Hematopoietic multipotent progenitor cell (in vitro differentiated cells): Measurements from ENCODE around the gene HRAS. TPM values are rescaled to one million over a fixed set of nuclear protein-coding genes. Genes with fewer than 3 reads are reported as not detected.
A peak's percentile ranks its signal among the peaks of the same experiment; 100 is the strongest.

Experiments used
- DNase-seq, 3 donors: peaks; one replicate each; pipeline ENCODE4 v3.0.0-alpha.2; 2011 to 2015; ENCODE audit warnings: low read depth in 2 of 3, low spot score in 2 of 3
- small RNA-seq: library from RNA; depleted of rRNA; stranded (forward); fragments of <200 nt; gene quantifications from one replicate; pipeline ENCODE3, GENCODE V24; 2012
- total RNA-seq: library from RNA; depleted of rRNA; stranded (reverse); fragments of >200 nt; gene quantifications from one replicate; pipeline ENCODE4 v1.2.3, GENCODE V29; 2012

The HRAS gene
- total RNA-seq, 1 donor = 22.1 TPM

DNA sequence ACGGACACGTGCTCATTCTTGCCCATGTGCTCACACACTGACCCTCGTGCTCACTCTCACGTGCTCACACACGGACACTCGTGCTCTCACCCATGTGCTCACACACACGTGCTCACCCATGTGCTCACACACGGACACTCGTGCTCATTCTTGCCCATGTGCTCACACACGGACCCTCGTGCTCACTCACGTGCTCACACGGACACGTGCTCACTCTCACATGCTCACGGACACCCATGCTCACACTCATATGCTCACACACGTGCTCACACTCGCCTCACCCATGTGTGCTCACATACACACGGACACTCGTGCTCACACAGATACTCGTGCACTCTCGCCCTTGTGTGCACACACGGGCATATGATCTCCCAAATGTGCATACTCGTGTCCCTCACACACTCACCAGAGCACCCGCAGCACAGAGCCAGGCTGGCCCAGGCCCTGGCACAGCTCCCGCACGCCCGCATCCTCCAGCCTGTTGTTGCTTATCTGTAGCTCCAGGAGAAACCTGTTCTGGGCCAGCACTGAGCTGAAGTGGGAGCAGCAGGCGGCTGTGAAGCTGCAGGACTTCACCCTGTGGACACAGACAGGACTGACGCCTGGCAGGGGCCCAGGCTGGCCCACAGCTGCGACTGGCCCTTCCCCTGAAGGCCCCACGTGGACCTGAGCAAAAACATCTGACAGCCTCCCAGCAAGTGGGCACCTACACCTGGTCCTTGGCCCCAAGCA lies 37.6 kb downstream of the HRAS start:
- DNase-seq = no peak

- DNase-seq = no peak
Measured at GRCh38 chr11:496834-497564, 38.4 kb downstream of the HRAS start.

- no peak for DNase-seq
Measured at GRCh38 chr11:495537-495931, 39.8 kb downstream of the HRAS start.

GRCh38 chr11:494761-495536 lies 40.4 kb downstream of the HRAS start:
- no peak for DNase-seq

DNA sequence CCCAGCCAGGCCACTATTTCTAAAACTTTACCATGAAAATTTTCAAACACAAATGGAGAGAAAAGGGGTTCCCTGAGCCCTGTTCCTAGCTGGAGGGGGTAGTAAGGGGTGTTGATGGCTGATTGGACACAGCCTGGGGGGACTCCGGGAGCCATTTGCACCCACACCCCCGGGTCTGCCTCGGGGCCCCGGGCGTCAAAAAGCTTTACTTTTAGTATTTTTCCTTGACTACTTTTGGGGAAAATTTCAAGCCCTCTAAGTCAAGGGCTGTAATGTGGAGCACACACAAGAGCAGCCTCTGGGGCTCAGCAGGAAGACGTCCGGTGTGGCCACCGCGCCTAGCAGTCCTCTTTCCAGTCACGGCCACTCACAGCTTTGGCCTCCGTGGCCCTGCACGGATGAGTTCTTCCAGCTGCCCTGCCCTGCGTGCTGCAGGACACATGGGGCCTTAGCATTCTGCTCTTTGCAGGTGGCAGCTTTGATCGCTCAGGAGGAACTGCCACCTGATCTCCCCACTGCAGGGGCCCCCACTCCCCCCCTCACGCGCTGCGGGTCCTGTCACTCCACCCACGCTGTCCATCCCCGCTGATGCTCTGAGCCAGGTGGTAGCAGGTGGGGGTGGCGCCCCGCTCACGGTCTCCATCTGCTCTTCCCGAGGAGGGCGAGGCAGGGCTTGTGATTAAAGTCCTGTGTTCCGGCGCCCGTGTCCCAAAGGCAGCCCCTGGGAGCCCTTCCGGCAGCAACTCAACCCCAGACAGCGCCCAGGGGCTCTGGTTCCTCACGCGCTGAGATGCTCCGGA lies 42.7 kb downstream of the HRAS start:
- no peak for DNase-seq

- DNase-seq = no peak
Measured at GRCh38 chr11:491358-491757, 44.0 kb downstream of the HRAS start.

- DNase-seq = no peak
Measured at GRCh38 chr11:490930-491260, 44.5 kb downstream of the HRAS start.

- no peak for DNase-seq
Measured at GRCh38 chr11:490186-490929, 45.0 kb downstream of the HRAS start.

- no peak for DNase-seq
Measured at GRCh38 chr11:489610-490185, 45.7 kb downstream of the HRAS start.

- DNase-seq = no peak
Measured at GRCh38 chr11:488992-489391, 46.4 kb downstream of the HRAS start.

- no peak for DNase-seq
Measured at GRCh38 chr11:488579-488978, 46.8 kb downstream of the HRAS start.

DNA sequence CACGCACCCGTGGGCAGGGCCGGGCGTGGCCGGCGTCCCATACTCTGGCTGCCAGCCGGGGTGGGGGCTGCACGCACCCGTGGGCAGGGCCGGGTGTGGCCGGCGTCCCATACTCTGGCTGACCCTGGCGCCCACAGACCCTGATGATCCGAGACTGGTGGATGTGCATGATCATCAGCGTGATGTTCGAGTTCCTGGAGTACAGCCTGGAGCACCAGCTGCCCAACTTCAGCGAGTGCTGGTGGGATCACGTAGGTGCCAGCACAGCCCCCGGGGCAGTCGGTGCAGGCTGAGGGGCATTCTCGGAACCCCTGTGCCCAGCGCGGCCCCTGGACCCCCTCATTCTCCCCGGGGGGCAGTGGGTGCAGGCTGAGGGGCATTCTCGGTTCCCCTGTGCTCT lies 47.3 kb downstream of the HRAS start:
- DNase-seq = no peak

DNA sequence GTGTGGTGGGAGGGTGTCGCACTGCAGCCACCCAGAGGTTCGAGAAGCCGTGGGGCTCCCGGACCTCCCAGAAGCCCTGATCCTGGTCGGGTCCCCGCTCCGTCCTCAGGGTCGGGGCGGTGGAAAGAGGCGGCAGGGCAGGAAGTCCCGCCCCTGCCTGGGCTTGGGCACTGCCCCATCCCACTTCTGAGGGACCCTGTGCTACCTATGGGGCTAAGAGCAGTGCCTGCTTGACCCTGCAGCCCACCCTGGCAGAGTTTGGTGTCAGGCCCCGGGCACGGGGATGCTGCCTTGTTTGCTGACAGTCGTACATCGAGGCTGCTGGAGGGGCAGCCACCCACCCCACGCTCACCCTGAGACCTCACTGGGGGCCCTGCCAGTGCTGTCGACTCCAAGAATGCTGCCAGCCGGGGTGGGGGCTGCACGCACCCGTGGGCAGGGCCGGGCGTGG lies 47.8 kb downstream of the HRAS start:
- no peak for DNase-seq

DNA sequence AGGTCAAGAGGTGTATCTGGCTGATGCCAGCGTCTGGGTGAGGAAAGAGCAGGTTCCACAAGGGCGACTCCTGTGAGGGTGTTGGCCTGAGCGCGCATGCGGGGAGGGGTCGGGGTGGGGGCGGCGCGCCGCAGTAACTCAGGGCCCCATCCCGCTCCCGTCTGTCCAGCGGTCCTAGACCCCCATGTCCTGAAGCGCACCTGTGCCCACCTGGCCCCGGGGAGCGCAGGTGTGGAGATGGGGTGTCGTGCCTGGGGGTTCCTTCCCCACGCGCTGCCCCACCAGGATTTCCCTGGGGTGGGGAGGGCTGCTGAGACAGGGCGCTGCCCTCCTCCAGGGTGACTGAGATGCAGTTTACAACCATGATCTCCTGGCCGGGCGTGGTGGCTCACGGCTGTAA lies 49.2 kb downstream of the HRAS start:
- DNase-seq = no peak

DNA sequence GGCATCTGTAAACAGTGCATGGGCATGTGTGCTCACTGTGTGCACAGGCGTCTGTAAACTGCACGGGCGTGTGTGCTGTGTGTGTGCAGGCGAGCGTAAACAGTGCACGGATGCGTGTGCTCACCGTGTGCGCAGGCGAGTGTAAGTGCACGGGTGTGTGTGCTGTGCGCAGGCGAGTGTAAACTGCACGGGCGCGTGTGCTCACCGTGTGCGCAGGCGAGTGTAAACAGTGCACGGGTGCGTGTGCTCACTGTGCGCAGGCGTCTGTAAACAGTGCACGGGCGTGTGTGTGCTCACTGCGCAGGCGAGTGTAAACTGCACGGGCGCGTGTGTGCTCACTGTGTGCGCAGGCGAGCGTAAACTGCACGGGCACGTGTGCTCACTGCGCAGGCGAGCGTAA lies 50.8 kb downstream of the HRAS start:
- DNase-seq = no peak

Small RNA genes lying within 50 kb of the gene (small RNA-seq; reads per million reads assigned to genes)
- gene MIR210 = 0.95 reads per million, percentile 29 among the genes with 10 or more reads in this experiment

Other genes starting within 250 kb of the HRAS start
- 35.3 TPM for gene PGGHG, start 246.4 kb downstream of the HRAS start, total RNA-seq
- gene IFITM5, start 236.1 kb downstream of the HRAS start, total RNA-seq = not detected
- gene IFITM2, start 227.8 kb downstream of the HRAS start, total RNA-seq = 200 TPM
- 78.1 TPM for gene IFITM1, start 221.5 kb downstream of the HRAS start, total RNA-seq
- 50.6 TPM for gene IFITM3, start 214.7 kb downstream of the HRAS start, total RNA-seq
- gene B4GALNT4, start 166.1 kb downstream of the HRAS start, total RNA-seq = 3.5 TPM
- gene PKP3, start 141.4 kb downstream of the HRAS start, total RNA-seq = 0.27 TPM
- 75.7 TPM for gene SIGIRR, start 120.6 kb downstream of the HRAS start, total RNA-seq
- 7.0 TPM for gene ANO9, start 93.6 kb downstream of the HRAS start, total RNA-seq
- 42.3 TPM for gene PTDSS2, start 85.3 kb downstream of the HRAS start, total RNA-seq
- 165 TPM for gene RNH1, start 28.3 kb downstream of the HRAS start, total RNA-seq
- 3.5 TPM for gene LRRC56, start 2.0 kb upstream of the HRAS start, total RNA-seq
- 1.6 TPM for gene LMNTD2, start 25.2 kb upstream of the HRAS start, total RNA-seq
- gene RASSF7, start 25.4 kb upstream of the HRAS start, total RNA-seq = 30.2 TPM
- gene PHRF1, start 40.9 kb upstream of the HRAS start, total RNA-seq = 36.6 TPM
- 62.5 TPM for gene IRF7, start 80.4 kb upstream of the HRAS start, total RNA-seq
- not detected for gene CDHR5, start 89.4 kb upstream of the HRAS start, total RNA-seq
- gene SCT, start 91.6 kb upstream of the HRAS start, total RNA-seq = not detected
- 0.27 TPM for gene DRD4, start 101.7 kb upstream of the HRAS start, total RNA-seq
- gene DEAF1, start 159.6 kb upstream of the HRAS start, total RNA-seq = 80.8 TPM
- 25.6 TPM for gene TMEM80, start 160.2 kb upstream of the HRAS start, total RNA-seq
- 5.7 TPM for gene EPS8L2, start 170.7 kb upstream of the HRAS start, total RNA-seq
- 401 TPM for gene TALDO1, start 211.9 kb upstream of the HRAS start, total RNA-seq
- gene GATD1, start 241.9 kb upstream of the HRAS start, total RNA-seq = 41.7 TPM